HG02678 (cell line): ENCODE measurements around the gene CSF3R.
"Not testable (repeated sequence)": the region's sequence is repeated elsewhere in the genome, so short reads cannot be mapped to it uniquely, and the experiment has no call there.

ENCODE experiments used
- ATAC-seq: cut with Tn5 transposase; IDR thresholded peaks from one replicate; pipeline ENCODE4 v1.9.1; 2021; ENCODE audit warnings: mild to moderate bottlenecking, moderate library complexity; ENCODE audit not compliant: unreplicated experiment

The CSF3R gene

DNA sequence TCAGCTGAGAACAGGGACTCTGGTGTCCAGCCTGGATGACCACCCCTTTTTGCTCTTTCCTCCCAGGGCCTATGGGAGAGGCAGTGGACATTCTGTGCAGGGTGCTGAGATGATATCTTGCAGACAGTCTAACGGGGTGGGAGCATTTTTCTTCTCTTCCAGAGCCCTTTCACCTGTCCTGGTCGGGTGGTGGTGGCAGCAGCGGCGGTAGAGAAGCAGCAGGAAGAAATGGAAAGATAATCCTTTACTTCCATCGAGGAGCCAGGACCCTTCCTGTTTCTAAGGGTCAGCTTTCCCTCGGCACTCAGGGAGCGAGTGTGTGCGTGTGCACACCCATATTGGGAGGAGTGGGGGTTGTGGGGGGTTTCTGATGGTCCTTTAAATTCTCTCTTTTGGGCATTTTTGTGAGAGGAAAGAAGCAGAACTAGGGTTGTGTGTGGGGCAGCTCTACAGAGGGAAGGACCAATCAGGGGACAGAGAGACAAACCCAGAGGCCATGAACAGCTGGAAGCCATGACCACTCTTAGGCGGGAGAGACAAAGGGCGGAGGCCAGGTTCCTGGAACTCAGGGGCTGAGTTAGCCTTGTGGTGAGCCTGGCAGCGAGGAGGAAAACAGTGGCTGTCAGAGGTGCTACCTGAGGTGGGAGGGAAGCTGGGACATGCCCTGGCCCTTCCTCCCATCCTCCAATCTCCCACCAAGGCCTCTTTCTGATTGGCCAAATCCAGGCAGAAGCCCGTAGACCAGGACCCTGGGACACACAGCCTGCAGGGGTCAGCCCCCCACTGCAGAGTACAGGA lies 31.2 kb upstream of the CSF3R start:
- no peak for ATAC-seq

DNA sequence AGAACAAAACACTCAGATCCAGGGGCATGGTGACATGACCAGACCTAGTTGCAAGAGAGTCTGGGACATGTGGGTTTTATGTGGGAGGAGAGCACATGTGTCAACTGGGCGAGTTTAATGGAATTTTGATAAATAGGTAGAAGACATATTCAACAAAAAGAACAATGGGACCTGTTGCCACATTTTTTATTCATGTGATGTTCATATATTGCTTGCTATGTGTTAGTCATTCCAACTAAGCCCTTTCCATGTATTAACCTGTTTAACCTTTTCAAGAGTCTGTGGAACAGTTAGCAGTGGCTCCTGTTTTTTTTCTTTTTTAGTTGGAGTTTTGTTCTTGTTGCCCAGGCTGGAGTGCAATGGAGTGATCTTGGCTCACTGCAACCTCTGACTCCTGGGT lies 30.1 kb upstream of the CSF3R start:
- ATAC-seq: no peak

DNA sequence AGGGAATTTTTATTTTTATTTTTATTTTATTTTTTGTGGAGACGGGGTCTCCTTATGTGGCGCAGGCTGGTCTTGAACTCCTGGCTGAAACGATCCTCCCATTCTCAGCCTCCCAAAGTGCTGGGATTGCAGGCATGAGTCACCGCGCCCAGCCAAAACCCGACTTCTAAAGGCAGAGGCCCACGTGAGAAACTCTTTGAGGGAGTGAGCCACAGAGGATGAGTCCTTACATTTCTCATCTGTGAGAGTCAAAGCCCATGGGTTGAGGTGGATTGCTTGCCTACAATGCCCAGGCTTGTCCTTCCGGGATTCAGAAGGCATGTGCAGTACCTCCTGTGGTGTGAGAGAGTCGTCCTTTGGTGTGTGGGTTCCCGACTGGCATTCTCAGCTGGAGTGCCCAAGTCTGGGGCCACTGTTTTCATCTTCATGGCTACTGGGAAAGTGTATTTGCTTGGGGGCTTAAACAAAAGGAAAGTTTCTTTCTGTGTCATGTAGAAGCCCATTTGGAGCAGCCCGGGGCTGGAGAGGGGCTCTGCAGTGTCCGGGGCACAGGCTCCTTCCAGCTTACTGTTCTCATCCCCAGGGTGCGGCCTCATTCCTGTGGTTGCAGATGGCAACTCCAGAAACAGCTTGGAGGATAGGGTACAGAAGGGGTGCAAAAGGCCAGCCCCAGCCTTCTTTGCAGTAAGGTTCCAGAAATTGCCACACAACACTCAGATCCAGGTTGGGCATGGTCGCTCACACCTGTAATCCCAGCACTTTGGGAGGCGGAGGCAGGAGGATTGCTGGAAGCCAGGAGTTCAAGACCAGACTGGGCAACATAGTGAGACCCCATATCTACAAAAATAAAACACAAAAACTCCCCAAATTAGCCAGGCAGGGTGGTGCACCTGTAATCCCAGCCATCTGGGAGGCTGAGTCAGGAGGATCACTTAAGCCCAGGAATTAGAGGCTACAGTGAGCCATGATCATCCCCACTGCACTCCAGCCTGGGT lies 29.4 kb upstream of the CSF3R start:
- ATAC-seq: no peak

DNA sequence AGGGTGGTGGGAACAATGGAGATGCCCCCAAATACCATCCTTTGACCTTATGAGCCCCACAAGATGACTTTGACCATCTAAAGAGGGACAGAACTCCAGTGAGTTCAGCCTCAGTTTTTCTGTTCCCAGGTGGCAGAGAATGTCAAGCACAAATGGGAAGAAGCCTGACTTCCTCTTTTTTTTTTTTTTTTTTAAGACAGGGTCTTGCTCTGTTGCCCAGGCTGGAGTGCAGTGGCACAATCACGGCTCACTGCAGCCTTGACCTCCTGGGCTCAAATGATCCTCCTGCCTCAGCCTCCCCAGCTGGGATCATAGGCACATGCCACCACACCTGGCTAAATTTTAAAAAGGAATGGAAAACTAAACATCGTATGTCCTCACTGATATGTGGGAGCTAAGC lies 28.5 kb upstream of the CSF3R start:
- not testable (repeated sequence) for ATAC-seq

DNA sequence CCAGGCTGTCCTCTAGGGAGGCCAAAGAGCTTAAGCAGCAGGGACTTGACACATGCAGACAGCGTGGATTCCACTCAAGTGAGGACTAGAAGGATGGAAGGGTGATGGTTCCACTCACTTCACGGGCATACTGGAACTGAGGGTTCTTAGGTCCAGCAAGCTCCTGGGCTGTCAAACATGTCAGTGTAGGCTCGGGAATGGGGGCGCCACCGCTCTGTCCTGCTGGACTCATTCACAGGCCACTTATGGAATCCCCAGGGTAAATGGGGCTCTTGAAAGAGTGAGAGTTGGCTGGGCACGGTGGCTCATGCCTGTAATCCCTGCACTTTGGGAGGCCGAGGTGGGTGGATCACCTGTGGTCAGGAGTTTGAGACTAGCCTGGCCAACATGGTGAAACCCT lies 27.7 kb upstream of the CSF3R start:
- no peak for ATAC-seq

DNA sequence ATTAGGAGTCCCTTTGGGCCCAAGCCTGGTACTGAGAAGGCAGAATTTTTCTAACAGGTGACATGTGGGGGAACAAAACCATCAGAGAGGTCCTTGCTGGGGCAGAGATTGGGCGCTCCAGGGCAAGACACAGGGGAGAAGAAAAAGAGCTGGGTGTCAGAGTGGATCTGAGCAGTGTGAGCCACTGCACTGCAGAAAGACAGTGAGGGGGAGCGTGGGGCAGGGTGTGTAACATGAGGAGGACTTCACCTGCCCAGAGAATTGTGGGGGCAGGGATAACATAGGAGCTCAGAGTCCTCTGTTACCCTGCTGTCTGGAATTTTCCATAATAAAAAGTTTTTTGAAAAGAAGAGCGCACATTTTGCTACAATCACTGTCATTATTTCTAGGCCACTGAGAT lies 25.5 kb upstream of the CSF3R start:
- ATAC-seq: no peak

DNA sequence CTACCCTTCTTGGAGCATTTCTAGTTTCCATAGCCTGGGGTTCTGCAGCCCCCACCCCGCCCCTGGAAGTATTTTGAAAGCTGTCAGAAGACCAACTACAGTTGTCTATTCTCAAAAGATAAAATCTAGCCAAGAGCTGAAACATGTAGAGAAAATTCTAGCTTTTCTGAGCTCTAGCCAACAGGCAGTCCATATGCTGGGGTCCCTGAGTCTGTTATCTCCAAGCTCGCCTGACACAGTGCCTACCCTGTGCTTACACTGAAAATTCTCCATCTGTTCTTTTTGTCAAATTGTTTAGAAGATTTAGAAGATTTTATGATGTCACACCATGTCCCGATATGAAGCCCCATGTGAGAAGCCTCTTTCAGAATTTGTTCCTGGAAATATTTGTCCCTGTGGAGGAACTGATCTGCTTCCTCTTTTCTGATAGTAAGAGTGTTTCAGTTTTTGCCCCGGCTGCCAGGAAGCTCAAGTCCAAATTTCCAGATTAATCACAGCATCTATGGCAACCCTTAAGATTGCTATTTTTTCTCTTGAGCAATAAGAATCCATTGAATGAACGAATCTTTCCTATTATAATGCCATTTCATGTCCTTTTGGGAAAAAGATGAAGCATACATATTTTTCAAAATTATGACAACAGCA lies 23.7 kb upstream of the CSF3R start:
- ATAC-seq: no peak

DNA sequence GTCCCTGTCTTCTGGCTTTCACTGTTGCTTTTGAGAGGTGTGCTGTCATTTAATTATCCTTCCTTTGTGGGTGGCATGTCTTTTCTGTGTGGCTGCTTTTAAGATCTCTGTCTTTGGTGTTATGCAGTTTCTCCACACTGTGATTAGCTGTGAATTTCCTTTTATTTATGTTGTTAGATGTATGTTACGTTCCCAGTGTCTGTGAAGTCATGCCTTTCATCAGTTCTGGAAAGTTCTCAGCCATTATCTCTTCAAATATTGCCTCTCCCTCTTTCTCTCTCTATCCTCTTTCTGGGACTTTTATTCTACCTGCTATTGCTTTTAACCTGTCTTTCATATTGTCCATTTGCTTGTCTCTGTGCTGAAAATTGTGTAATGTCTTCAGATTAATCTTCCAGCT lies 21.0 kb upstream of the CSF3R start:
- no peak for ATAC-seq

DNA sequence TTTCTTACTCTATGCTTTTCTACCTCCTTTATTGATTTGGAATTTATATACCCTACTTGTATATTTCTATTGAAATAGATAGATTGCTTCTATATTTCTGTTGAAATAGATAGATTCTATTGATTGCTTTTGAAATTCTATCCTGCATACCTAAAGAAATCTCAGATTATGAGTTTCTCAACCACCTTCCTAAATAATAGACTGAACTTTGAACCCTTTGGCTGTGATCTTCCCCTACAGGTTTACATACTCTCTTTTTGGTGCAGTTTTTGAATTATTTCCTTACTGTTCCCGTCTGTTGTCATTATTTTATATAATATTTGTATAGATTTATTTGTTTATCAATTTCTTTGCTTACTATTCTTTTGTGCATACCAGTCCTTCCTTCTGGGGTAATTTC lies 20.4 kb upstream of the CSF3R start:
- no peak for ATAC-seq

DNA sequence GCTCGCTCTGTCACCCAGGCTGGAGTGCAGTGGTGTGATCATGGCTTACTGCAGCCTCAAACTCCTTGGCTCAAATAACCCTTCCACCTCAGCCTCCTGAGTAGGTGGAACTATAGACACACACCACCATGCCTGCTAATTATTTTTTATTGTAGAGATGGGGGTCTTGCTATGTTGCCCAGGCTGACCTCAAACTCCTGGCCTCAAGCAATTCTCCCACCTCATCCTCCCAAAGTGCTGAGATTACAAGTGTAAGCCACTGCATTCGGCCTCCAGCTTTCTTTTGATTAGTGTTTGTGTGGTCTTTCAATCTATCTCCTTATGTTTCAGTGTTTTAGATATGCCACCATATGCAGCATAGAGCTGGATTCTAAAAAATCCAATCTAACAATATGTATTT lies 19.9 kb upstream of the CSF3R start:
- no peak for ATAC-seq

DNA sequence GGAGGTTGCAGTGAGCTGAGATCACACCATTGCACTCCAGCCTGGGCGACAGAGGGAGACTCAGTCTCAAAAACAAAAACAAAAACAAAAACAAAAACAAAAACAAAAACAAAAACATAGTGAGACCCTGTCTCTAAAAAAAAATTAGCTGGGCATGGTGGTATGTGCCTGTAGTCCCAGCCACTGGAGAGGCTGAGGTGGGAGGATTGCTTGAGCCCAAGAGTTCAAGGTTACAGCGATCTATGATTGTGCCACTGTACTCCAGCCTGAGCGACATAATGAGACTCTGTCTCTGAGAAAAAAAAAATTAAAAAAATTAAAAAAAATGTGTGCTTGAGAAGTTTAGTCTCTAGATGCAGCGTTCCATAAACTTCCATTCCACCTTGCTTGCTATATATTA lies 19.2 kb upstream of the CSF3R start:
- not testable (repeated sequence) for ATAC-seq

DNA sequence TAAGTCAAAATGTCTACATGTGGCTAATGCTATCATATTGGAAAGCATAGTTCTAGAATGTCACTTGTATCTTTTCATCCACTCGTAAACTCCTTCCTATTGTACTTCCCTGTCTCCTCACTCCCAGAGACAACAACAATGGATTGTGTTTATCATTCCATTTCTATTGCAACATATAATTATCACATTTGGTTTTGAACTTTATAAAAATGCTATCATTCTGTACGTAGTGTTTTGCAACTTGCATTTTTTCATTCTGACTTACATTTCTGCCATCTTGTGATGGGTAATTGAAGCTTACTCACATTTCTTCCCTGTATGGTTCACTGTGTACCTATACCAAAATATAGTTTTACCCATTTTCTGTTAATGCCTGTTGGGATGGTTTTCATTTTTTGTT lies 14.5 kb upstream of the CSF3R start:
- ATAC-seq: no peak

DNA sequence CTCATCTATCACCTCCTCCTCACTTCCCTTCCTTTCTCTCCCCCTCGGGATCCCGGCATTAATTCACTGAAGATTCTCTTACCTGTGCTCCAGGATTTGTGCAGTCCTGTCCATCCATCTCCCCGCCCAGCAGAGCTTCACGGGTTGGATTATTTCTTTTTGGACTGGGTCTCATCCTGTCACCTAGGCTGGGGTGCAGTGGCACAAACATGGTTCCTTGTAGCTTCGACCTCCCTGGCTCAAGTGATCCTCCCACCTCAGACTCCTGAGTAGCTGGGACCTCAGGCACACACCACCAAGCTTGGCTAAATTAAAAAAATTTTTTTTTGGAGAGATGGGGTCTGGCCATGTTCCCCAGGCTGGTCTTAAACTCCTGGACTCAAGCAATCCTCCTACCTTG lies 12.3 kb upstream of the CSF3R start:
- ATAC-seq: no peak

DNA sequence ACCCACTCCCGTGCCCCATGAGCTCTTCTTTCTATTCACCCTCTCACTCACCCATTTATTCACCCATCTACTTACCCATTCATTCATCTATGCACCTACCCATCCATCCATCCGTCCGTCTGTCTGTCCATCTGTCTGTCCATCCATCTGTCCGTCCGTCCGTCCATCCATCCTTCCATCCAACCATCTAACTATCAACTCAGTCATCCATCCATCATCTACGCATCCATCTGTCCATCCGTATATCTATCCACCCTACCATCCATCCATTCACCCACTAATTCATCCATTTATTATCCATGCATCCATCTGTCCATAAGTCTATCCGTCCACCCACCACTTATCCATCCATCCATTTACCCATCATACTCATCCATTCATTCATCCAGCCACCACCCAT lies 10.8 kb upstream of the CSF3R start:
- no peak for ATAC-seq

DNA sequence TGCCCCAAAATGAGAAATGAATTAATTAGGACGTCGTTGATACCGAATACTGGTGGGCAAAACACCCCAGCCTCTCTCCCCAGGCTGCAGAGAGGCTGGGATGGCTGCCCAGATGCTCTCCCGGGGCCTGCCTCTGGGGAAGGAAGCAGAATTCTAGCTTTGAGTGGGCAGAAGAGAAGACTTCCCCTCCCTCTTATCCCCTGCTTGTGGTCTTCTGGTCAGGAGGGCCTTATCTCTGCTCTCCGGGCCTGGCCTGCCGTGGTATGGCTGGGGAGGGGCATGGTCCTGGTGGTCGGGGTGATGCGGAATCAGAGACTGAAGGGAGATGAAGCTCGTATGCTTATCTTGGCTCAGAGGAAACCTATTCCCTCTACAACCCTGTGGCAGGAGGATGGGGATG lies 9.8 kb upstream of the CSF3R start:
- no peak for ATAC-seq

DNA sequence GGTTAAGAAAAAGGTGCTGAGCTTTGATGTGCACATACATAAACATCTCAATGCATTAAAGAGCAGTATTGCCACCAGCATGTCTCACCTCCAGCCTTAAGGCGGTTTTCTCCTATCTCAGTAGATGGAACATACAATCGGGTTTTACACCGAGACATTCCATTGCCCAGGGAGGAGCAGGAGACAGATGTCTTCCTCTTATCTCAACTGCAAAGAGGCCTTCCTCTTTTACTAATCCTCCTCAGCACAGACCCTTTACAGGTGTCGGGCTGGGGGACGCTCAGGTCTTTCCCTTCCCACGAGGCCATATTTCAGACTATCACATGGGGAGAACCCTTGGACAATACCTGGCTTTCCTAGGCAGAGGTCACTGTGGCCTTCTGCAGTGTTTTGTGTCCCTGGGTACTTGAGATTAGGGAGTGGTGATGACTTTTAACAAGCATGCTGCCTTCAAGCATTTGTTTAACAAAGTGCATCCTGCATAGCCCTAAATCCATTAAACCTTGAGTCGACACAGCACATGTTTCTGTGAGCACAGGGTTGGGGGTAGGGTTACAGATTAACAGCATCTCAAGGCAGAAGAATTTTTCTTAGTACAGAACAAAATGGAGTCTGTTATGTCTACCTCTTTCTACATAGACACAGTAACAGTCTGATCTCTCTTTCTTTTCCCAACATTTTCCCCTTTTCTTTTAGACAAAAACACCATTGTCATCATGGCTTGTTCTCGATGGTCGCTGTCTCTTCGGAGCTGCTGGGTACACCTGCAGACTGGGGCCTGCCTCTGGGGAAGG lies 6.7 kb upstream of the CSF3R start:
- ATAC-seq: not testable (repeated sequence)

DNA sequence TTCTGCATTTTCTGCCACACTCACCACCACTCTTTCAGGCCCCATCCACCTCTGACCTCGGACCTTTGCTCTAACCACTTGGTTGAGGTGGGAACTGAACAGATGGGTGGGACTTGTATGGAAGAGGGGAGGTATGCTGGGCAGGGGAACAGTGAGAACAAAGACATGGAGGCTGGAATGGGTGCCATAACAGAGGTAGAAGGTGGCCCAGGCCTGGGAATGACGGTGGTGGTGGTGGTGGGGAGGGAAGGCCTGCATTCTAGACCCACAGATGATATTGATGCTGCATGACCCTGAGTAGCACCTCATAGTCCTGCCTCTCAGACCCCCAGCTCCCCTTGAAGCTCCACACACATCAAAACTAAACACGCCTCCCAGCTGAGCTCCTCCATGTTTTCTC lies 5.2 kb upstream of the CSF3R start:
- no peak for ATAC-seq

DNA sequence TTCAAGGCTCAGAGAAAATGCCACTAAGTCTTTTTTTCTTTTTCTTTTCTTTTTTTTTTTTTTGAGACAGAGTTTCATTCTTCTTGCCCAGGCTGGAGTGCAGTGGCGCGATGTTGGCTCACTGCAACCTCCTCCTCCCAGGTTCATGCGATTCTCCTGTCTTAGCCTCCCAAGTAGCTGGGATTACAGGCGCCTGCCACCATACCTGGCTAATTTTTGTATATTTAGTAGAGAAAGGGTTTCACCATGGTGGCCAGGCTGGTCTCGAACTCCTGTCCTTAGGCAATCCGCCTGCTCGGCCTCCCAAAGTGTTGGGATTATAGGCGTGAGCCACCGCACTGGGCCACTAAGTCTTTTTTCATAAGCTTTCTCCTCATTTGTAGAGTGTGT lies 4.6 kb upstream of the CSF3R start:
- not testable (repeated sequence) for ATAC-seq

DNA sequence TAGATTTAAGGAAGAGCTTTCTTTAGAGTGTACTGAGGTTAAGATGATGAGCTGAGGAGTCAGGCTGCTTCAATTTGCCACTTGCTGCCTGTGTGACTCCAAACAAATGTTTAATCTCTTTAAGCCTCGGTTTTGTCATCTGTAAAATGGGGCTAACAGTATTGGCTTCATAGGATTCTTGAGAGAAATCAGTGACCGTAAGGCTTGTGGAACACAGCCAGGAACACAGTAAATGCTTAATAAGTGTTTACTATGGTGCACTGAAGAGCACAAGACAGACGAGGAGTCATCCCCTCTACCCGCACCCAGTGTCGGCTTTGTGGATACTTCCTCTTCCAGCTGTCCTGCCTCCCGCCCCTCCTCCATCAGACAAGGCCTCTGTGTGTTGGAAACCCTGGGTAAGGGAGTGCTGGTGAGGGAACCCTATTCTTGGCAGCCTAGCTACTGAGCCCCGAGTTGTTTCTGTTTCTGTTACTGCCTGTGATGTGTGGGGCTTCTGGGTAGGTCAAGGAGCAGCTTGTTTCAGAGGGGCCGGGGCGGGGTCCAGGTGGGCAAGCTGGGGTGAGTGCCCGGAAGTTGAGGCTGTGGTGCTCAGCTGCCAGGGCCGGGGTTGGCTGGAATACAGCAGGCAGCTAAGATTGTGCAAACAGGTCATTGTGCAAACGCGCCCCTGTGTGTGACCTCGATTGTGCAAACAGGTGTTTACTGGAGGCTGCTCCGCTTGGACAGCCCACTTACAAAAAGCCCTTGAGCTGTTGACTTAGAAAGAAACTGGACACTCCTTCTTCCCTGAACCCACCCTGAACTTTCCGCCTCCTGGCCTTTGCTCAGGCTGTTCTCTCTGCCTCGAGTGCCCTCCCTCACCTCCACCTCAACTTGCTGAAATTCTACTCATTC lies 4.0 kb upstream of the CSF3R start:
- ATAC-seq: no peak

DNA sequence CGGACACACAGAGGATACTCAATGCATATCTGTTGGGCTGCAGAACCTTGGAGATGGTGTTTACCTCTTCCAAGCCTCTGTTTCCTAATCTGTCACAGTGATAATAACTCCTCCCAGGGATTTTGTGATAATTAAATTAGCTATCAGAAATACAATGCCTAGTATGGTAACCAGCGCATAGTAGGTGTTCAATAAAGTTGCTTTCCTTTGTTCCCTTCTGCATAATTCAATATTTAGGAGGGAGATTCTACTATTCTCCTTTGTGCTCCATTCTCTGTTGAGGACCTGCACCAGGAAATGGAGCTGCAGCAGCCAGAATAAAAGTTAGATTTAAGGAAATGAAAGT lies 3.4 kb upstream of the CSF3R start:
- no peak for ATAC-seq
